Endothelial cell (in vitro differentiated cells): ENCODE data around the gene CCDC86. TPM values are rescaled to one million over a fixed set of nuclear protein-coding genes. Genes with fewer than 3 reads are reported as not detected.

Source experiments
- DNase-seq: peaks from one replicate; pipeline ENCODE4 v3.0.0; 2021; ENCODE audit warnings: low spot score
- H3K27ac Mint-ChIP-seq: one replicate; pipeline ENCODE4 v1.8.0; 2021; ENCODE audit warnings: mixed read lengths, inconsistent platforms; ENCODE audit not compliant: unreplicated experiment
- H3K27me3 Mint-ChIP-seq: one replicate; pipeline ENCODE4 v1.8.0; 2021; ENCODE audit warnings: mild to moderate bottlenecking, moderate library complexity, mixed read lengths, inconsistent platforms; ENCODE audit not compliant: unreplicated experiment
- H3K36me3 Mint-ChIP-seq: one replicate; pipeline ENCODE4 v1.8.0; 2021; ENCODE audit warnings: mild to moderate bottlenecking, low read depth, mixed read lengths, inconsistent platforms; ENCODE audit not compliant: unreplicated experiment
- H3K4me1 Mint-ChIP-seq: one replicate; pipeline ENCODE4 v1.8.0; 2021; ENCODE audit warnings: mild to moderate bottlenecking, mixed read lengths, inconsistent platforms; ENCODE audit not compliant: unreplicated experiment
- H3K4me3 Mint-ChIP-seq: one replicate; pipeline ENCODE4 v1.8.0; 2021; ENCODE audit warnings: mild to moderate bottlenecking, mixed read lengths, inconsistent platforms; ENCODE audit not compliant: unreplicated experiment
- H3K9me3 Mint-ChIP-seq: one replicate; pipeline ENCODE4 v1.8.0; 2021; ENCODE audit warnings: mixed read lengths, inconsistent platforms; ENCODE audit not compliant: unreplicated experiment
- total RNA-seq: library from RNA; stranded (reverse); fragmentation: NEBNext Ultra II Directional; extraction: Animal tissue kit (Norgen Biotek cat#: 25700); gene quantifications from one replicate; pipeline ENCODE4 v1.2.1, GENCODE V29; 2021; ENCODE audit not compliant: unreplicated experiment
- TF ChIP-seq, protein P1 (sequence below): fragments of 200-600 bp; sonication (generic); IDR thresholded peaks from one replicate; pipeline ENCODE4 v1.5.0; 2021; ENCODE audit warnings: antibody characterized with exemption; ENCODE audit not compliant: unreplicated experiment

Gene CCDC86
- total RNA-seq, 1 donor from 2014 or later: 15.5 TPM

DNA sequence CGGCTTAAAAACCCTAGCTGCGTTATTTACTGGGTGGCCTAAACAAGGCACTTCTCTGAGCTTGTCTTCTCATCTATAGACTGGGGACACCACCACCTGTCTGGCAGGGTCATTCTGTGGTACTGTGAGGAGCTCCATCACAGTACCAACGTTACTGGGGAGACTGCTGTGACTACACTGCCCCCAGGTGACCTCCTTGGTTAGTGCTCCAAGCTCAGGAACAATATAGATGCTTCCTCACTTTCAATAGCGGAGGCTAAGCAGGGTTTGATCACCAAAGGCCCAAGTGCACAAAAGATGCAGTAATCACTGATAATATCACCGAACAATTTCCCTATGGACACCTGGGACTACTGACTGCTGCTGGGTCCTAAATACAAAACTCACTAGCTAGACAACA lies 45.6 kb downstream of the CCDC86 start:
- TF ChIP-seq, protein P1, sequence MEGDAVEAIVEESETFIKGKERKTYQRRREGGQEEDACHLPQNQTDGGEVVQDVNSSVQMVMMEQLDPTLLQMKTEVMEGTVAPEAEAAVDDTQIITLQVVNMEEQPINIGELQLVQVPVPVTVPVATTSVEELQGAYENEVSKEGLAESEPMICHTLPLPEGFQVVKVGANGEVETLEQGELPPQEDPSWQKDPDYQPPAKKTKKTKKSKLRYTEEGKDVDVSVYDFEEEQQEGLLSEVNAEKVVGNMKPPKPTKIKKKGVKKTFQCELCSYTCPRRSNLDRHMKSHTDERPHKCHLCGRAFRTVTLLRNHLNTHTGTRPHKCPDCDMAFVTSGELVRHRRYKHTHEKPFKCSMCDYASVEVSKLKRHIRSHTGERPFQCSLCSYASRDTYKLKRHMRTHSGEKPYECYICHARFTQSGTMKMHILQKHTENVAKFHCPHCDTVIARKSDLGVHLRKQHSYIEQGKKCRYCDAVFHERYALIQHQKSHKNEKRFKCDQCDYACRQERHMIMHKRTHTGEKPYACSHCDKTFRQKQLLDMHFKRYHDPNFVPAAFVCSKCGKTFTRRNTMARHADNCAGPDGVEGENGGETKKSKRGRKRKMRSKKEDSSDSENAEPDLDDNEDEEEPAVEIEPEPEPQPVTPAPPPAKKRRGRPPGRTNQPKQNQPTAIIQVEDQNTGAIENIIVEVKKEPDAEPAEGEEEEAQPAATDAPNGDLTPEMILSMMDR: peak; percentile 46
- no peaks in the 10 kb centered on the region for H3K4me1 Mint-ChIP-seq
- peaks cover 8% of the 10 kb centered on the region for H3K36me3 Mint-ChIP-seq
- H3K27me3 Mint-ChIP-seq: peaks cover 2% of the 10 kb centered on the region
- peak overlapping the region; percentile 60 for H3K4me3 Mint-ChIP-seq
- peak; percentile 62 for DNase-seq
- no peak overlapping the region for H3K27ac Mint-ChIP-seq
- no peaks in the 10 kb centered on the region for H3K9me3 Mint-ChIP-seq

DNA sequence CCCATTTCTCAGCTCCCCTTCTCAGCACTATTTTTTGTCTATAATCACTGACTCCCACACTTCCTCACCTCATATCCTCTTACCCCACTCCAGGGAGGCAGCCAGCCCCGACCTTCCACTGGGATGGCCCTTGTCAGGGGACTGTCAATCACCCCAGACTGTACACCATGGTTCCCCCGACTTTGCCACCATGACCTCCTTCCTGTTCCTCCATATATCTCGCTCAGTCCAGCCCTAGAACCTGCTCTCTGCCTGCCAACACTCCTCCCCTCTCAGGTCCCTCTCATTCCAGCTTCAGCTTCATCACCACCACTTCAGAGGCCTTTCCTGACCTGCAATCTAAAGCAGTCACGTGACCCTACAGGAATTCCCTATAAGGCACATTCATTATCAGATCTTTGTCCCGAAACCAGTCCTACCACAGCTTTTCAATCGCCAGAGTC lies 48.0 kb downstream of the CCDC86 start:
- Mint-ChIP-seq H3K9me3 (no peaks in the 10 kb centered on the region), H3K27me3 (peaks cover 2% of the 10 kb centered on the region), H3K4me3 (no peak overlapping the region), H3K27ac (peak overlapping the region; percentile 68), H3K36me3 (peaks cover 18% of the 10 kb centered on the region), H3K4me1 (no peaks in the 10 kb centered on the region)
- no peak for DNase-seq
- TF ChIP-seq, protein P1: no peak

DNA sequence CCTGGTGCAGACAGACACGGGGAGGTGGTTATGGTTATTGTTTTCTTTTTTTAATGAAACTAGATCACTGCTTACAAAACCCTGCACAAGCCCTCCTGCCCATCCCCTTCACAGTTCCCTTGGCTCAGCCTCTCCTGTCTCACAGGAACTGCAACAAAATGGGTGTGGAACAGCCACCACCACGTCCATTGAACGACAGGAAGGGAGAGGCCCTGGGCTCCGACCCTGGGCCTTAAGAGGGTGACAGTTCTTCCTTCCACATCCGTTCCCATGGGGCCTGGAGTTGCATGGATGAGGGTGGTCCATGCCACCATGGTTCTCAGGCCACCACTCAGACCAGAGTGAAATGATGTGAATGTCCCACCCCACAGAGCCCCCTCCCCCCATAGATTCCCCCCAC lies 48.8 kb downstream of the CCDC86 start:
- TF ChIP-seq, protein P1: no peak
- Mint-ChIP-seq H3K4me1 (no peaks in the 10 kb centered on the region), H3K27me3 (peaks cover 2% of the 10 kb centered on the region), H3K27ac (no peak overlapping the region), H3K9me3 (no peaks in the 10 kb centered on the region), H3K36me3 (peaks cover 26% of the 10 kb centered on the region), H3K4me3 (no peak overlapping the region)
- no peak for DNase-seq

DNA sequence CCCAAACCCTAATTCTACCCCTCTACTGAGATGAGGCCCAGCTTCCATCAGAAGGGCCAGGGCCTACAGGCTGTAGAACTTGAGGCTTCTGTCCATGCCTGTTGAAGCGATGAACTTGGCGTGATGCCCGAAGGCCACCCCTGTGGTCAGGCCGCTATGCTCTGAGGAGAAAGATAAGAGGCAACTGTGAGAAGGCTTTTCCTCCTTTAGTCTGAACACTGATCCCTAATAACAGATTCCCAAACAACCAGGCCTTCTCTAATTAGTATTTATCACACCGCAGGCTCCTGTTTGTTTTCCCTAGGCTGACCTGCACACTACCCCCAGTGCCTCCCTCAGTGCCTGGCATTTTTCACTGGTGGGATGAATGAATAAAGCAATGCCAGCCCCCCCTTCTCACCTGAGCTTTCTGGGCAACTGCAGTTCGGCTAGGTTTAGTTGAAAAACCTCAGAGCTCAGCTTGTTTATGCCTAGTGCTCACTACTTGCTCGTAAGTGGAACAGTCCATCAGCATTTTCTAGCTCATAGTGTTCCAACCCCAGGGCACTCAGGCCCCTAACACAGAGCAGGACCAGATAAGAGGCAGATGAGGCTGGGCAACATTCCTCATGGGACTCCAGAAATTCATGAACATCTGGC lies 49.3 kb downstream of the CCDC86 start:
- TF ChIP-seq, protein P1: no peak
- Mint-ChIP-seq H3K27me3 (peaks cover 2% of the 10 kb centered on the region), H3K9me3 (no peaks in the 10 kb centered on the region), H3K4me1 (no peaks in the 10 kb centered on the region), H3K36me3 (peaks cover 30% of the 10 kb centered on the region), H3K27ac (no peak overlapping the region), H3K4me3 (no peak overlapping the region)
- no peak for DNase-seq

DNA sequence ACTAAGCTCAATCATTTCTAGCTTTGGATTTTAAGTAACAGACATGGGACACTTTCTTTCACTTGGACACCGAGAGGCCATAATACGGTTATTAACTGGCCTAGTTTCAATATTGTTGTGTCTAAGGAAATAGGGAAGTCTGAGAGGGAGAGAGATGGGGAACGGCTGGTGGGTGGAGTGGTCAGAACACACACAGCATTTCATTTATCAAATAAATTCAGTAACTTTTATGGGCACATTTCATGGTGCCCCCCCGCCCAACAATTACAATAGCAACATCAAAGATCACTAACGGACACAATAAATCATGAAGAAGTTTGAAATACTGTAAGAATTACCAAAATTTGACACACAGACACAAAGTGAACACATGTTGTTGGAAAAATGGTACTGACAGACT lies 53.8 kb downstream of the CCDC86 start:
- Mint-ChIP-seq H3K36me3 (peaks cover 49% of the 10 kb centered on the region), H3K4me1 (no peaks in the 10 kb centered on the region), H3K9me3 (no peaks in the 10 kb centered on the region), H3K27me3 (no peaks in the 10 kb centered on the region), H3K4me3 (no peak overlapping the region), H3K27ac (no peak overlapping the region)
- DNase-seq: no peak
- TF ChIP-seq, protein P1: no peak
